HEK293 (cell line): ENCODE measurements around the gene ARMH3.

ENCODE experiments used
- CTCF ChIA-PET: fragments of 350-600 bp; formaldehyde crosslinking; extraction: SDS; loops from one replicate; lab custom pipeline; 2021; ENCODE audit warnings: antibody characterized with exemption; lab: Yijun Ruan, JAX
- POLR2A ChIA-PET: fragments of 300-600 bp; formaldehyde crosslinking; extraction: SDS; loops from one replicate; lab custom pipeline; 2020; ENCODE audit warnings: antibody characterized with exemption, inconsistent platforms; lab: Yijun Ruan, JAX
- H3K27ac ChIP-seq: fragments of 200-500 bp; sonication (Bioruptor generic); 2 replicates; pipeline ENCODE4 v1.5.1; 2014; ENCODE audit warnings: low read depth, low read length, control low read depth, inconsistent platforms; ENCODE audit errors: extremely low read depth
- H3K36me3 ChIP-seq, 2 experiments: fragments of 200-500 bp in 1 of 2; sonication (Bioruptor generic) in 1 of 2; 1 replicate in 1 of 2; 2 replicates in 1 of 2; pipeline ENCODE4 v1.5.1; 2014 to 2017; ENCODE audit warnings: inconsistent platforms in 2 of 2, low read length in 2 of 2; ENCODE audit not compliant: control insufficient read depth in 2 of 2, insufficient read depth in 1 of 2
- H3K4me1 ChIP-seq: fragments of 200-500 bp; sonication (Bioruptor generic); 2 replicates; pipeline ENCODE4 v1.5.1; 2014; ENCODE audit warnings: mild to moderate bottlenecking, low read length, inconsistent platforms; ENCODE audit not compliant: control insufficient read depth, insufficient read depth
- H3K4me3 ChIP-seq: 2 replicates; pipeline ENCODE4 v1.5.1; 2011; ENCODE audit warnings: low read depth, mild to moderate bottlenecking, control low read depth, low read length, moderate library complexity
- H3K9me3 ChIP-seq: fragments of 200-500 bp; sonication (Bioruptor generic); 2 replicates; pipeline ENCODE4 v1.5.1; 2014; ENCODE audit warnings: low read depth, low read length, inconsistent platforms; ENCODE audit not compliant: control insufficient read depth, insufficient read depth
- GFI1B ChIP-seq: fragments of 450-650 bp; formaldehyde crosslinking; IDR thresholded peaks from 2 replicates; pipeline ENCODE4 v1.5.1; 2016; ENCODE audit warnings: missing biosample characterization, missing genetic modification characterization
- KLF1 ChIP-seq: fragments of 450-650 bp; formaldehyde crosslinking; IDR thresholded peaks from 2 replicates; pipeline ENCODE4 v1.5.1; 2016; ENCODE audit warnings: missing biosample characterization, missing genetic modification characterization
- KLF10 ChIP-seq: fragments of 450-650 bp; IDR thresholded peaks from 2 replicates; pipeline ENCODE4 v1.5.1; 2018; ENCODE audit warnings: missing biosample characterization, mild to moderate bottlenecking, missing genetic modification characterization
- MEIS1 ChIP-seq: sonication (generic); formaldehyde crosslinking; IDR thresholded peaks from 2 replicates; pipeline ENCODE4 v1.8.1; 2022; ENCODE audit warnings: missing genetic modification reagents, mild to moderate bottlenecking, borderline replicate concordance
- PRDM2 ChIP-seq: fragments of 450-650 bp; formaldehyde crosslinking; IDR thresholded peaks from 2 replicates; pipeline ENCODE4 v1.5.1; 2016; ENCODE audit warnings: missing biosample characterization, missing genetic modification characterization, borderline replicate concordance
- PRDM6 ChIP-seq: fragments of 450-650 bp; formaldehyde crosslinking; IDR thresholded peaks from 2 replicates; pipeline ENCODE4 v1.5.1; 2017; ENCODE audit warnings: missing biosample characterization, missing genetic modification characterization
- ZBTB11 ChIP-seq: fragments of 450-650 bp; formaldehyde crosslinking; conservative IDR thresholded peaks from 2 replicates; pipeline ENCODE4 v1.5.1; 2016; ENCODE audit warnings: low read depth, missing biosample characterization, missing genetic modification characterization
- ZBTB8A ChIP-seq: fragments of 450-650 bp; formaldehyde crosslinking; IDR thresholded peaks from 2 replicates; pipeline ENCODE4 v1.5.1; 2016; ENCODE audit warnings: missing biosample characterization, missing genetic modification characterization
- ZNF138 ChIP-seq: fragments of 450-650 bp; formaldehyde crosslinking; IDR thresholded peaks from 2 replicates; pipeline ENCODE4 v1.5.1; 2016; ENCODE audit warnings: missing biosample characterization, missing genetic modification characterization, borderline replicate concordance
- ZNF140 ChIP-seq: fragments of 450-650 bp; formaldehyde crosslinking; IDR thresholded peaks from 2 replicates; pipeline ENCODE4 v1.5.1; 2016; ENCODE audit warnings: missing biosample characterization, missing genetic modification characterization
- ZNF169 ChIP-seq: fragments of 450-650 bp; formaldehyde crosslinking; IDR thresholded peaks from 2 replicates; pipeline ENCODE4 v1.5.1; 2016; ENCODE audit warnings: missing biosample characterization, missing genetic modification characterization
- ZNF175 ChIP-seq: fragments of 450-650 bp; formaldehyde crosslinking; IDR thresholded peaks from 2 replicates; pipeline ENCODE4 v1.5.1; 2016; ENCODE audit warnings: missing biosample characterization, missing genetic modification characterization
- ZNF184 ChIP-seq: fragments of 450-650 bp; IDR thresholded peaks from 2 replicates; pipeline ENCODE4 v1.5.1; 2018; ENCODE audit warnings: missing biosample characterization, mild to moderate bottlenecking, missing genetic modification characterization
- ZNF2 ChIP-seq: fragments of 450-650 bp; formaldehyde crosslinking; IDR thresholded peaks from 2 replicates; pipeline ENCODE4 v1.5.1; 2016; ENCODE audit warnings: missing biosample characterization, missing genetic modification characterization
- ZNF426 ChIP-seq: fragments of 450-650 bp; formaldehyde crosslinking; IDR thresholded peaks from 2 replicates; pipeline ENCODE4 v1.5.1; 2017; ENCODE audit warnings: missing biosample characterization, missing genetic modification characterization, mild to moderate bottlenecking, inconsistent platforms, moderate library complexity
- ZNF48 ChIP-seq: fragments of 450-650 bp; formaldehyde crosslinking; IDR thresholded peaks from 2 replicates; pipeline ENCODE4 v1.5.1; 2016; ENCODE audit warnings: missing biosample characterization, missing genetic modification characterization
- ZNF837 ChIP-seq: fragments of 450-650 bp; formaldehyde crosslinking; IDR thresholded peaks from 2 replicates; pipeline ENCODE4 v1.5.1; 2016; ENCODE audit warnings: missing biosample characterization, missing genetic modification characterization
- TF ChIP-seq, protein P1 (sequence below): fragments of 450-650 bp; formaldehyde crosslinking; optimal IDR thresholded peaks from 2 replicates; pipeline ENCODE3; 2016; ENCODE audit warnings: missing biosample characterization, mild to moderate bottlenecking, missing genetic modification characterization
- TF ChIP-seq, protein P2 (sequence below): fragments of 450-650 bp; formaldehyde crosslinking; IDR thresholded peaks from 2 replicates; pipeline ENCODE4 v1.5.1; 2016; ENCODE audit warnings: missing biosample characterization, missing genetic modification characterization, low read depth
- TF ChIP-seq, protein P3 (sequence below): fragments of 450-650 bp; formaldehyde crosslinking; IDR thresholded peaks from 2 replicates; pipeline ENCODE4 v1.5.1; 2016; ENCODE audit warnings: missing biosample characterization, missing genetic modification characterization

ARMH3 gene

GRCh38 chr10:102045292-102045691 lies 10.7 kb downstream of the ARMH3 start:
- ChIA-PET CTCF (interaction anchor here (0.6 to 1.1 kb wide), 2 partner anchors 16 to 57 kb away, joined by 3 read pairs; no protein-coding TSS in a partner anchor), POLR2A (no interaction called here)
- Histone ChIP-seq H3K4me3 (no peak overlapping the region), H3K27ac (no peak overlapping the region), H3K4me1 (peaks cover 10% of the 10 kb centered on the region), H3K36me3 (no peaks in the 10 kb centered on the region; a peak in 1 of 3 replicates), H3K9me3 (no peaks in the 10 kb centered on the region)
- TF ChIP-seq ZBTB11: no peak
- no peak for TF ChIP-seq ZNF140 (tag by site-specific recombination)
- TF ChIP-seq, protein P1, sequence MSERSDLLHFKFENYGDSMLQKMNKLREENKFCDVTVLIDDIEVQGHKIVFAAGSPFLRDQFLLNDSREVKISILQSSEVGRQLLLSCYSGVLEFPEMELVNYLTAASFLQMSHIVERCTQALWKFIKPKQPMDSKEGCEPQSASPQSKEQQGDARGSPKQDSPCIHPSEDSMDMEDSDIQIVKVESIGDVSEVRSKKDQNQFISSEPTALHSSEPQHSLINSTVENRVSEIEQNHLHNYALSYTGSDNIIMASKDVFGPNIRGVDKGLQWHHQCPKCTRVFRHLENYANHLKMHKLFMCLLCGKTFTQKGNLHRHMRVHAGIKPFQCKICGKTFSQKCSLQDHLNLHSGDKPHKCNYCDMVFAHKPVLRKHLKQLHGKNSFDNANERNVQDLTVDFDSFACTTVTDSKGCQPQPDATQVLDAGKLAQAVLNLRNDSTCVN (tag by site-specific recombination): no peak
- TF ChIP-seq, protein P2, sequence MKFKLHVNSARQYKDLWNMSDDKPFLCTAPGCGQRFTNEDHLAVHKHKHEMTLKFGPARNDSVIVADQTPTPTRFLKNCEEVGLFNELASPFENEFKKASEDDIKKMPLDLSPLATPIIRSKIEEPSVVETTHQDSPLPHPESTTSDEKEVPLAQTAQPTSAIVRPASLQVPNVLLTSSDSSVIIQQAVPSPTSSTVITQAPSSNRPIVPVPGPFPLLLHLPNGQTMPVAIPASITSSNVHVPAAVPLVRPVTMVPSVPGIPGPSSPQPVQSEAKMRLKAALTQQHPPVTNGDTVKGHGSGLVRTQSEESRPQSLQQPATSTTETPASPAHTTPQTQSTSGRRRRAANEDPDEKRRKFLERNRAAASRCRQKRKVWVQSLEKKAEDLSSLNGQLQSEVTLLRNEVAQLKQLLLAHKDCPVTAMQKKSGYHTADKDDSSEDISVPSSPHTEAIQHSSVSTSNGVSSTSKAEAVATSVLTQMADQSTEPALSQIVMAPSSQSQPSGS (tag by site-specific recombination): no peak
- TF ChIP-seq ZNF2 (tag by site-specific recombination): no peak
- no peak for TF ChIP-seq ZNF184 (tag by site-specific recombination)
- no peak for TF ChIP-seq ZNF426 (tag by site-specific recombination)
- TF ChIP-seq MEIS1: no peak
- no peak for TF ChIP-seq ZNF138
- TF ChIP-seq ZNF169 (tag by site-specific recombination): no peak
- TF ChIP-seq ZNF175: no peak
- no peak for TF ChIP-seq PRDM2 (tag by site-specific recombination)
- no peak for TF ChIP-seq GFI1B (tag by site-specific recombination)
- no peak for TF ChIP-seq KLF1 (tag by site-specific recombination)
- no peak for TF ChIP-seq ZNF837 (tag by site-specific recombination)
- TF ChIP-seq, protein P3, sequence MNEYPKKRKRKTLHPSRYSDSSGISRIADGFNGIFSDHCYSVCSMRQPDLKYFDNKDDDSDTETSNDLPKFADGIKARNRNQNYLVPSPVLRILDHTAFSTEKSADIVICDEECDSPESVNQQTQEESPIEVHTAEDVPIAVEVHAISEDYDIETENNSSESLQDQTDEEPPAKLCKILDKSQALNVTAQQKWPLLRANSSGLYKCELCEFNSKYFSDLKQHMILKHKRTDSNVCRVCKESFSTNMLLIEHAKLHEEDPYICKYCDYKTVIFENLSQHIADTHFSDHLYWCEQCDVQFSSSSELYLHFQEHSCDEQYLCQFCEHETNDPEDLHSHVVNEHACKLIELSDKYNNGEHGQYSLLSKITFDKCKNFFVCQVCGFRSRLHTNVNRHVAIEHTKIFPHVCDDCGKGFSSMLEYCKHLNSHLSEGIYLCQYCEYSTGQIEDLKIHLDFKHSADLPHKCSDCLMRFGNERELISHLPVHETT (tag by site-specific recombination): no peak
- TF ChIP-seq ZBTB8A (tag by site-specific recombination): no peak
- TF ChIP-seq ZNF48 (tag by site-specific recombination): no peak
- no peak for TF ChIP-seq KLF10 (tag by site-specific recombination)
- no peak for TF ChIP-seq PRDM6
